ENCODE results near the gene C5orf24.

DNA sequence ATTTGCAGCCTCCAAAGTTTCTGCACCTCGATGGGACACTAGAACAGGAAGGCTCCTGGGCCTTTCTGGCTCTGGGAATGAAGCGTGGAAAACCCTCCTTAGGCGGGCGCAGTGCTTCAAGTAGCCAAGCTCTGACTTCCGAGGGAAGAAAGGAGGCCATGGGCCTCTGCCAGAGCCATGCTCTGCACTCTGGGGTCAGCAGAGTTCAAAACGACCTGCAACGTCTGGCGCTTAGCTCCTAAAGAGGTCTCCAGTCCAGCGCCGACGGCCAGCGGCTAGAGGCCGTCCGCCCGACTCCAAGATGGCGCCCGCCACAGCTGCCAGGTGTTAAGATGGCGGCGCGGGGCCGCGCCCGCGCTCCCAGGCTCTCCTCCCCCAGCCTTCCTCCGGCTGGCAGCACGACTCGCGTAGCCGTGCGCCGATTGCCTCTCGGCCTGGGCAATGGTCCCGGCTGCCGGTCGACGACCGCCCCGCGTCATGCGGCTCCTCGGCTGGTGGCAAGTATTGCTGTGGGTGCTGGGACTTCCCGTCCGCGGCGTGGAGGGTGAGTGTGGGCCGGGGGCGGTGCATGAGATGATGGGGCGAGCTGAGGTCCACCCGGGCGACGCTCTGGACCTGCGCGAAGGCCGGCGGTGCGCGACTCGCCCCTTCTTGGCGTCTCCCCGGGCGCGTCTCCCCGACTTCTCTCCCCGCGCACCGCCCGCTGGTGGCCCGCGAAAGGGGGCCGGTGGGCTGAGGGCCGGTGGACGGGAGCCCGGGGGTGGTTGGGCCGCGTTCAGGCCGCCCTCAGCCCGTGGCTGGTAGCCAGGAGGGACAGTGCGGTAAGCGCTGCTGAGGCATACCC lies 28.4 kb downstream of the C5orf24 start, which contains the start of gene TXNDC15:
- TF ChIP-seq CTCF (IDR thresholded peaks at IDR 0.05) (no peak), POLR2A (IDR thresholded peaks at IDR 0.05) (peak; percentile 79)

Data from right lobe of liver (tissue), 4 donors.